Right forelimb (tissue), 1 donor: ENCODE measurements around the gene DNASE1L2.
"Not testable (repeated sequence)": the region's sequence is repeated elsewhere in the genome, so short reads cannot be mapped to it uniquely, and the experiment has no call there.

ENCODE experiments used
- DNase-seq: peaks from one replicate; pipeline ENCODE4 v3.0.0-alpha.2; 2018

The DNASE1L2 gene

GRCh38 chr16:2242598-2242997 is 6.4 kb downstream of the DNASE1L2 start:
- no peak for DNase-seq

DNA sequence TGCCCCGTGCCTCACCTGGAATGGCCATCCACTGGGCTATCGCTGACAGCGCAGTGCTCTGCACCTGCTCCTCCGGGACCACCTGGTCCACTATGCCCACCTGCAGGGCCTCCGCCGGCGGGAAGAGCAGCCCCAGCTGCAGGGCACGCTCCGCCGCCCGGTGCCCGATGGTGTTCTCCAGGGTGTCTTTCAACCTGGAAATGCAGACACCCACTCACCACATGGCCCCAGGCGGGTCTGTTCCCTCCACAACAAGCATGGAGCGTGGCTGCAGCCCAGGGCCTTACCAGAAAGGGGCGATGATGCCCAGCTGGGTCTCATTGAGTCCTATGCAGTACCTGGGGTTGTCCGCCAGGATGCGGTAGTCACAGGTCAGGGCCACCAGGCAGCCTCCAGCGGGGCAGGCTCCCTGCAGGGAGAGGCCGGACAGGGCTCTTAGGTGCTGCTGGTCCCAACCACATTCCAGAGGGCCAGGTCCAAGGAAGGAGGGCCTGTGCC is 6.8 kb downstream of the DNASE1L2 start:
- DNase-seq = no peak

DNA sequence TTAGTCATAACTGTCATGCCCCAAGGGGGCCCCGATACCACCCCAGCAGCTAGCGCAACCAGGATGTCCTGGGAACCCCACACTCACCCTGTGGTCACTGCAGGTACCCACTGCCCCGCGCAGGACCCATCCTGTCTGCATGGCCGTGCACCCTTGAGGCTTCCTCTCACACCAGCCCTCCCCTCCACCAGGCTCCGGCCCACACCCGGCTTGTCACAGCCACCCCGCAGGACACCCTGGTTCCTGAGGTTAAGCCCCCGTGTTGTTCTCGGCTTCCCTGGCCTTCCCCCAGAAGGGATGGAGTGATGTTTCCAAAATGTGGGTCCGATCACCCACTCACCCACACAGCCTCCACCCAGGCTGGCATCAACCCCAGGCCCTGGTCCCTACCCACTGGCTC is 7.5 kb downstream of the DNASE1L2 start:
- DNase-seq = no peak

GRCh38 chr16:2244301-2244700 is 8.1 kb downstream of the DNASE1L2 start:
- DNase-seq = no peak

- no peak for DNase-seq
These were observed 8.9 kb downstream of the DNASE1L2 start for GRCh38 chr16:2244926-2245795.

DNA sequence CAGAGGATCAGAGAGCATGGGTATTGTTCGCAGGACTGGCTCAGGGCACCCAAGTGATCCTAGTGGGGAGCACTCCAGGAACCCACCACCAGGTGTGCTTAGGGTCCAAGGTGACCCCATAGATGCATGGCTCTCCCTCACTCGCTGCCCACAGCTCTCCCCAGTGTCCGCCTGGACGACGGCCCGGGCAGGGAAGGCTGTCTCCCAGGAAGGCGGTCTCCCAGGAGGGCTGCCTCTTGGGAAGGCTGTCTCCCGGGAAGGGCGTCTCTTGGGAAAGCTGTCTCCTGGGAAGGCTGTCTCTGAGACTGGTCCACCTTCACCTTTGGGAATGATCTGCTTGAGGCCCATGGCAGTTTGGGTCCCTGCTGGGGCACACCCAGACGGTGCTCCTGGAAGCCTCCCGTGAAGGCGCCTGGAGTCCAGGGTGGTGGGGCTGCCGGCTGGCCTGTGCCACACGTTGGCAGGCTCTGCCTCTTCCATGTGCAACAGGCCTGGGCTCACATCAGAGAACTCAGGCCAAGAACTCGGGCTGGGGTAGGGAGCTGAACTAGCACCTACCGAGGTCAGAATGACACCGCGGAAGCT is 10.1 kb downstream of the DNASE1L2 start:
- DNase-seq = no peak

DNA sequence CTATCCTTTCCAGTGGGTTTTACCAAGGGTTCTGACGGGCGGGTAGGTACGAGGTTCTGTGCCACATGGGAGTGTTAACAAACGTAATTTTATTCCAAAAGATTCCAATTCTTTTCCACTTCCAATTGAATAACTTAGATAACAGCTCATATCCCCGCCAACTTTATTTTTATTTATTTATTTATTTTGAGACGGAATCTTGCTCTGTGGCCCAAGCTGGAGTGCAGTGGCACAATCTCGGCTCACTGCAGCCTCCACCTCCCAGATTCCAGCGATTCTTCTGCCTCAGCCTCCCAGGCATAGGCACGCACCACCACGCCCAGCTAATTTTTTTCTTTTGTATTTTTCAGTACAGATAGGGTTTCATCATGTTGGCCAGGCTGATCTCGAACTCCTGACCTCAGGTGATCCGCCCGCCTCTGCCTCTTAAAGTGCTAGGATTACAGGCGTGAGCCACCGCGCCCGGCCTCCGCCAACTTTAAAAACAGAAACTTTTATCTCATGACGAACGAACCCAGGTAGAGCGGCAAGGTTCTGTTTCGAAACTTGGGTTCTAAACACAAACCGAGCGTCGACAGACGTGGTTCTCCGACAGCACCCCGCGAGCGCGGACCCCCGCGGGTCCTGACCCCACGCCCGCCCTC is 14.5 kb downstream of the DNASE1L2 start:
- no peak for DNase-seq

DNA sequence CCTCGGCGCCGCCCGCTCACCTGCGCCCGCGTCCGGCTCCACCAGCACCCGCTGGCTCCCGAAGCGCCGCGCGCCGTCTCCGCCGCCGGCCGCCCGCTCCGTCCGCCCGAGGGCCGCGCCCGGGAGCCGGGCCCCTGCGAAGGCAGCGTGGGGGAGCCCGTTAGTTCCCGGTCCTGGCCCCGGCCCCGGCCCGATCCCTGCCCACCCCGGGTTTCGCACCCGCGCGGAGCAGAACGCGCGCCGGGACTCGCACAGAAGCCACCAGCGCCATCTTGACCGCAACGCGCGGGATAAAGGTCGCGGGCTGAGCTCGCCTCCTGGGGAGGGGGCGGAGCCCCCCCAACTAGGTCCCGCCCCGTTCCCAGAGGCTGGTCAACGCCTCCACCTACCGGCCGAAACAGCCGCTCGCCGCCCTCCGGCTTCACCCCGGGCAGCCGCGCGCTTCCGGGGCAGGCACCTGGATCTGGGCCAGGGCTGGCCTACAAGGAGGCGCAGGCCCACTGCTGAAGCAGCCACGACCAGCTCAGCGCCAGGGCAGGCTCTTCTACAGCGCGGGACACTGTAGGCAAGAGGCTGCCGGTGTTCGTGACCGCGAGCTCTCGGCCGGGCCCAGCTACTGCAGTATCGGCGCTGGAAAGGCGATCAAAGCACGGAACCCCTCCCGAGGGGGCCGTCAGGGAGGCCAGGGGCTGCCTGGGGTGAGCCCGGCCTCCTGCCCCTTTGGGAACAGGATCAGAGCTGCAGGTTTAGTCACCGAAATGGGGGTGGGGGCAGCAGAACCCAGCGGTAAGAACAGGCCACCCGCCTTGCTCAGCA is 15.3 kb downstream of the DNASE1L2 start, which contains the start of gene ECI1:
TSS of gene ECI1 (minus strand) at position 292 of the 816 bp plus-strand sequence. CDS start at position 271, 21 bp downstream.
- DNase-seq = peak; percentile 96

- no peak for DNase-seq
These were observed 16.5 kb downstream of the DNASE1L2 start for GRCh38 chr16:2252806-2253148.

DNA sequence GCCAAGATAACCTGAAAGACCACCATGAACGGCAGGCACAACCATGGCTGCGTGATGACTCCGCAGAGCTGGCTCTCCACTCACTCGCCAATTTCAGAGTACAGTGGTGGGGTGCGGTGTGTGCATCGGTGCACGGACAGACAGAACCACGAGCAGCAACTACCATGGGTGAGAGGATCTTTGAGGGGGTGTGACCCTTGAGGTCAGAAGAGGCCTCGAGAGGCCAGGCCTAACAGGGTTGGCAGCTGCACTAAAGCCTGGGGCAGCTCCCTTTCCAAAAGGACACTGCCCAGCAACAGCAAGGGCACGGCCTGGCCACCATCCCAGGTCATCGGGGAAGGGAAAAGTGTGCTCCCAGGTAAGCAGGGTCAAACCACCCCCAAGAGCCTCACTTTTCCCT is 17.0 kb downstream of the DNASE1L2 start:
- no peak for DNase-seq

GRCh38 chr16:2256531-2257140 is 20.4 kb downstream of the DNASE1L2 start:
- no peak for DNase-seq

DNA sequence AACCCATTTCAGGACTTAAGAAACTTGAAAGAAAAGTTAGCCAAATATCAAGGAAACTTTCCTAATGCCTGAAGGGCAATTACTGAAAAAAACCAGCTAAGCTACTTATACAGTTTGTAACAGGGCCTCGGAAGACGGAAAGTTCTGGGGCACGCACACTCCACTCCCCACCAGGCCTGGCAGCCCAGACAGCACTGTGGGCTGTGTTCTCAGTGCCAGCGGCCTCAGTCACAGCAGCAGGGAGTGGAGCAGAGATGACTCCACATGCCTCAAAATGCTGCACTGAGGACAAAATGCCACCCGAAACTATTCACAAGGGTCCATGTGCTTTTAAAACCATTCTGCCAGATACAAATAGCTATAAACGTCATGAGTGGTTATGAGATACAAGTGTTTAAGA is 21.5 kb downstream of the DNASE1L2 start:
- no peak for DNase-seq

GRCh38 chr16:2258530-2258929 is 22.3 kb downstream of the DNASE1L2 start:
- DNase-seq = not testable (repeated sequence)

DNA sequence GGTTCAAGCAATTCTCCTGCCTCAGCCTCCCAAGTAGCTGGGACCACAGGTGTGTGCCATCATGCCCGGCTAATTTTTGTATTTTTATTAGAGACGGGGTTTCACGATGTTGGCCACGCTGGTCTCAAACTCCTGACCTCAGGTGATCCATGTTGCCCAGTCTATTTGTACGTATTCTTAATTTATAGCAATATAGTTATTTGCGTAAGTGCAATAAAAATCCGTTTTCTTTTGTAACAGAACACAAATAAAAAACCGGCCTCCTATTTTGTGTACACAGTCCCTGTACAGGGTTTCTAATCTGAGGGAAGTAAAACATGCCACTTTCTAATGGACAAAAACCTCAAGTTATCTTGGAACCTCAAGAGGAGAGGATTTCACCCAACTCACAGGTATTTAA is 24.0 kb downstream of the DNASE1L2 start:
- no peak for DNase-seq

GRCh38 chr16:2263026-2263425 is 26.8 kb downstream of the DNASE1L2 start:
- not testable (repeated sequence) for DNase-seq

DNA sequence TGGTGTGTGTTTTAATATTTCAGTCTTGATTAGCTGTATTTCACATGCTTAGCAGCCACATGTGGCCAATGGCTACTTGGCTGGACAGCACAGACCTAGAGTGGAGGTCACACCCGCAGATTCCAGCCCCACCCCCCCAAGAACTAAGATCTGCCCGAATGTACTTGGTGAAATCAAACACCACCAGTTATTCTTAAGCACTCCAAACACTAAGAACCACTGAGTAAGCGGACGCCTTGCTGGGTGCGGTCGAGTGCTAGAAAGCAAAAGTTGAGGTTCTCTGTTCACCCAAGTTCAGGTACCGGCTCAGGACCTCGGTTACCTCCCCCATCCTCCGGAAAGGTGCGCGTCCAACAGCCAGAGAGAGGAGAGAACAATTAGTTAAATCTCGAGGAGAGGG is 30.6 kb downstream of the DNASE1L2 start:
- DNase-seq = not testable (repeated sequence)

DNA sequence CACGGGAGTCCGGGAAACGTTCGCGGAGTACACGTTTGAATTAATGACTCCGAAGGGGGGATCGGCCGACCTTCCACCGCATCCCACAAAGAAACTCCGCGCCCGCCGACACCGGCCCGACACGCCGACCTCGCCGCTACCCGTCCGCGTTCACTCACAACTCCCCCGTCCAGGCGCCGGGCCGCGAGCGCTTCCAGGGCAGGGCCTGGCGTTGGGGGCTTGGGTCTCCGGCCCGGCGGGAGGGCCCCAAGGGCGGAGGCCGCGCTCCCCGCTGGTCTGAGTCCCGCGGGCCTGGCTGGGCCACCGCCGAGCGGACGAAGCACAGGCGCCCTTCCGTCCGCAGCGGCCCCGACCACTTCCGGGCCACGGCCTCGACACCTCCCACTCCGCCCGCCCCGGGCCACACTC is 31.3 kb downstream of the DNASE1L2 start:
- not testable (repeated sequence) for DNase-seq

- peak; percentile 100 for DNase-seq
These were observed 31.8 kb downstream of the DNASE1L2 start, which contains the start of gene RNPS1 for GRCh38 chr16:2267913-2268666. TSS of gene RNPS1 (minus strand) at chr16:2268126. CDS start at chr16:2264643, 3,483 bp downstream.

GRCh38 chr16:2270070-2270462 is 33.8 kb downstream of the DNASE1L2 start:
- DNase-seq = no peak

- DNase-seq = no peak
These were observed 34.6 kb downstream of the DNASE1L2 start for GRCh38 chr16:2270588-2271470.
